Gastrocnemius medialis (tissue), 4 donors: ENCODE results near the gene PRIM2.
"Not testable (repeated sequence)": the region's sequence is repeated elsewhere in the genome, so short reads cannot be mapped to it uniquely, and the experiment has no call there.

Experiments
- CTCF ChIP-seq, 5 experiments: fragments of 450-650 bp in 3 of 5; fragments of 200-600 bp in 2 of 5; sonication (generic) in 2 of 5; IDR thresholded peaks in 4 of 5; conservative IDR thresholded peaks in 1 of 5; 1 replicate in 4 of 5; 2 replicates in 1 of 5; pipeline ENCODE4 v1.5.1; 2016 to 2019; ENCODE audit warnings: antibody characterized with exemption in 5 of 5, mild to moderate bottlenecking in 3 of 5, moderate library complexity in 3 of 5
- POLR2A ChIP-seq, 2 donors: fragments of 450-650 bp; IDR thresholded peaks; one replicate each; pipeline ENCODE4 v1.6.1; 2017; ENCODE audit warnings: antibody characterized with exemption in 2 of 2, mild to moderate bottlenecking in 2 of 2, moderate library complexity in 2 of 2

GRCh38 chr6:57601105-57601504 lies 283.7 kb downstream of the PRIM2 start:
- not testable (repeated sequence) for TF ChIP-seq CTCF (IDR thresholded peaks at IDR 0.05 in 4 of 5, conservative IDR thresholded peaks at IDR 0.05 in 1 of 5); POLR2A (IDR thresholded peaks at IDR 0.05)
